H1 (cell line): Measurements from ENCODE around the gene SPRYD4. TPM values are rescaled to one million over a fixed set of nuclear protein-coding genes. Genes with fewer than 3 reads are reported as not detected.

Experiments
- CTCF ChIA-PET: fragments of 300-600 bp; sonication (Branson Sonifier 250); formaldehyde crosslinking; loops from one replicate; lab custom pipeline; 2021; ENCODE audit not compliant: partially characterized antibody; lab: Charles Lee
- POLR2A ChIA-PET: fragments of 300-600 bp; sonication (Branson Sonifier 250); formaldehyde crosslinking; loops from one replicate; lab custom pipeline; 2021; ENCODE audit warnings: inconsistent platforms; ENCODE audit not compliant: partially characterized antibody; lab: Charles Lee
- DNase-seq, 2 experiments: peaks; one replicate each; pipeline versions ENCODE4 v3.0.0 to v3.0.0-alpha.2; 2010 to 2022; ENCODE audit warnings: low spot score in 2 of 2, low read depth in 1 of 2, mixed read lengths in 1 of 2
- FAIRE-seq: peaks from 2 replicates; lab custom pipeline; 2011; peaks lifted over from hg19 to GRCh38; lab: Jason Lieb, UNC
- H2AFZ ChIP-seq: 2 replicates; pipeline ENCODE4 v1.8.1; 2012; ENCODE audit warnings: low read length, inconsistent platforms
- H2AK5ac ChIP-seq: 2 replicates; pipeline ENCODE4 v1.6.1; 2013; ENCODE audit warnings: low read depth, low read length
- H2BK120ac ChIP-seq: replicated peaks from 2 replicates; pipeline ENCODE3; 2013; ENCODE audit warnings: low read depth, low read length, inconsistent platforms
- H2BK12ac ChIP-seq: 2 replicates; pipeline ENCODE4 v1.6.1; 2013; ENCODE audit warnings: low read depth, low read length
- H2BK15ac ChIP-seq: 2 replicates; pipeline ENCODE4 v1.6.1; 2013; ENCODE audit warnings: low read length
- H2BK20ac ChIP-seq: 2 replicates; pipeline ENCODE4 v1.6.1; 2013; ENCODE audit warnings: low read length
- H2BK5ac ChIP-seq: 2 replicates; pipeline ENCODE4 v1.6.1; 2013; ENCODE audit warnings: low read depth, low read length
- H3K14ac ChIP-seq: 2 replicates; pipeline ENCODE4 v1.6.1; 2013; ENCODE audit warnings: inconsistent platforms; ENCODE audit not compliant: insufficient read length
- H3K18ac ChIP-seq: 2 replicates; pipeline ENCODE4 v1.6.1; 2013; ENCODE audit warnings: low read length; ENCODE audit errors: extremely low read depth
- H3K23ac ChIP-seq: 2 replicates; pipeline ENCODE4 v1.6.1; 2013; ENCODE audit warnings: inconsistent platforms; ENCODE audit not compliant: insufficient read length
- H3K23me2 ChIP-seq: 2 replicates; pipeline ENCODE4 v1.6.1; 2013; ENCODE audit warnings: low read depth, low read length
- H3K27ac ChIP-seq: 2 replicates; pipeline ENCODE4 v1.6.1; 2011; ENCODE audit warnings: low read depth, low read length, inconsistent platforms
- H3K27me3 ChIP-seq, 4 experiments: replicated peaks in 1 of 4; 1 replicate in 1 of 4; 2 replicates in 3 of 4; pipeline versions ENCODE4 v1.6.1 to v1.8.1; 2011 to 2013; ENCODE audit warnings: low read length in 3 of 4, mild to moderate bottlenecking in 3 of 4, inconsistent platforms in 2 of 4, mixed read lengths in 2 of 4, moderate library complexity in 1 of 4; ENCODE audit not compliant: control insufficient read depth in 3 of 4, insufficient read depth in 3 of 4; ENCODE audit errors: extremely low read depth in 1 of 4
- H3K36me3 ChIP-seq, 4 experiments: 2 replicates each; pipeline versions ENCODE4 v1.6.1 to v1.8.1; 2011 to 2013; ENCODE audit warnings: mild to moderate bottlenecking in 4 of 4, low read length in 3 of 4, moderate library complexity in 2 of 4, control low read depth in 1 of 4, inconsistent platforms in 1 of 4; ENCODE audit not compliant: insufficient read depth in 4 of 4, control insufficient read depth in 2 of 4
- H3K4ac ChIP-seq: replicated peaks from 2 replicates; pipeline ENCODE3; 2013; ENCODE audit warnings: low read length, low read depth, mixed read lengths, inconsistent platforms; ENCODE audit not compliant: insufficient read length
- H3K4me1 ChIP-seq, 4 experiments: replicated peaks in 1 of 4; 1 replicate in 1 of 4; 2 replicates in 3 of 4; pipeline versions ENCODE4 v1.6.1 to v1.8.1; 2011 to 2013; ENCODE audit warnings: low read length in 3 of 4, inconsistent platforms in 2 of 4, mixed read lengths in 1 of 4; ENCODE audit not compliant: insufficient read depth in 4 of 4, control insufficient read depth in 3 of 4
- H3K4me2 ChIP-seq, 2 experiments: 2 replicates each; pipeline versions ENCODE4 v1.6.1 to v1.8.1; 2011 to 2013; ENCODE audit warnings: low read depth in 2 of 2, low read length in 2 of 2, control low read depth in 1 of 2, inconsistent platforms in 1 of 2, mild to moderate bottlenecking in 1 of 2; ENCODE audit not compliant: insufficient read depth in 1 of 2
- H3K4me3 ChIP-seq, 4 experiments: fragments of 200-600, 300-600 bp in 1 of 4; sonication (generic), shearing (Covaris generic), sonication (Bioruptor Twin) in 1 of 4; 2 replicates each; pipeline versions ENCODE4 v1.5.1 to v1.8.1; 2011 to 2016; ENCODE audit warnings: low read length in 4 of 4, low read depth in 3 of 4, control low read depth in 2 of 4, inconsistent platforms in 2 of 4, mild to moderate bottlenecking in 2 of 4, mixed read lengths in 1 of 4, moderate library complexity in 1 of 4; ENCODE audit not compliant: insufficient read depth in 2 of 4; ENCODE audit errors: extremely low read depth in 1 of 4
- H3K56ac ChIP-seq: replicated peaks from 2 replicates; pipeline ENCODE3; 2013; ENCODE audit warnings: low read depth, mild to moderate bottlenecking, mixed read lengths, low read length, inconsistent platforms; ENCODE audit not compliant: insufficient read length
- H3K79me1 ChIP-seq: 2 replicates; pipeline ENCODE4 v1.6.1; 2013; ENCODE audit warnings: low read depth, low read length, control low read depth
- H3K79me2 ChIP-seq, 2 experiments: 2 replicates each; pipeline versions ENCODE4 v1.6.1 to v1.8.1; 2012 to 2013; ENCODE audit warnings: low read length in 2 of 2, mild to moderate bottlenecking in 2 of 2, inconsistent platforms in 1 of 2; ENCODE audit not compliant: insufficient read depth in 2 of 2, control insufficient read depth in 1 of 2
- H3K9ac ChIP-seq, 4 experiments: replicated peaks in 1 of 4; 1 replicate in 1 of 4; 2 replicates in 3 of 4; pipeline versions ENCODE4 v1.6.1 to v1.8.1; 2011 to 2013; ENCODE audit warnings: low read depth in 3 of 4, low read length in 3 of 4, control low read depth in 2 of 4, mild to moderate bottlenecking in 2 of 4, moderate library complexity in 2 of 4, inconsistent platforms in 1 of 4; ENCODE audit errors: extremely low read depth in 1 of 4
- H3K9me3 ChIP-seq, 2 experiments: 2 replicates each; pipeline versions ENCODE4 v1.6.1 to v1.8.1; 2012 to 2013; ENCODE audit warnings: mild to moderate bottlenecking in 2 of 2, moderate library complexity in 2 of 2, control low read depth in 1 of 2, inconsistent platforms in 1 of 2, low read depth in 1 of 2, low read length in 1 of 2, mixed read lengths in 1 of 2; ENCODE audit not compliant: insufficient read depth in 2 of 2
- H4K20me1 ChIP-seq, 2 experiments: replicated peaks in 1 of 2; 2 replicates each; pipeline versions ENCODE3 to v1.8.1; 2011 to 2013; ENCODE audit warnings: inconsistent platforms in 2 of 2, low read length in 2 of 2, mild to moderate bottlenecking in 1 of 2; ENCODE audit not compliant: insufficient read depth in 2 of 2, control insufficient read depth in 1 of 2
- H4K5ac ChIP-seq: 2 replicates; pipeline ENCODE4 v1.6.1; 2013; ENCODE audit warnings: low read length, low read depth, mixed read lengths, inconsistent platforms; ENCODE audit not compliant: insufficient read length
- H4K8ac ChIP-seq: 2 replicates; pipeline ENCODE4 v1.8.0; 2013; ENCODE audit warnings: mild to moderate bottlenecking, moderate library complexity, low read length, inconsistent platforms; ENCODE audit not compliant: insufficient read depth; ENCODE audit errors: extremely low read depth
- H4K91ac ChIP-seq: replicated peaks from 2 replicates; pipeline ENCODE3; 2013; ENCODE audit warnings: low read length, mixed read lengths, inconsistent platforms; ENCODE audit not compliant: insufficient read length
- HDAC2 ChIP-seq, 2 experiments: fragments of 300-600 bp in 1 of 2; sonication (generic) in 1 of 2; IDR thresholded peaks; 2 replicates each; pipeline ENCODE4 v1.6.1; 2011 to 2012; ENCODE audit warnings: low read depth in 2 of 2, low read length in 2 of 2, mild to moderate bottlenecking in 2 of 2, moderate library complexity in 2 of 2, borderline replicate concordance in 1 of 2, inconsistent platforms in 1 of 2
- KDM1A ChIP-seq: fragments of 200-600, 300-600 bp; sonication (generic); IDR thresholded peaks from 2 replicates; pipeline ENCODE4 v1.7.1; 2016; ENCODE audit warnings: mild to moderate bottlenecking, low read length, borderline replicate concordance
- WGBS, 2 experiments: shearing (Covaris generic) in 1 of 2; methylation state at CpG; one replicate each; pipeline versions ENCODE4 v1.1.6 to v1.1.7; 2013 to 2015; ENCODE audit warnings: low lambda C conversion rate in 2 of 2, mixed read lengths in 2 of 2, inconsistent platforms in 1 of 2, low coverage in 1 of 2, missing lambda C conversion rate in 1 of 2; ENCODE audit not compliant: insufficient replicate concordance in 2 of 2, insufficient coverage in 1 of 2, insufficient read length in 1 of 2; ENCODE audit errors: extremely low coverage in 1 of 2, missing lambda C conversion rate in 1 of 2; 5-methylcytosine and 5-hydroxymethylcytosine counted together
- polyA plus RNA-seq, 7 experiments: library from polyadenylated mRNA; depleted of rRNA in 3 of 7; stranded (reverse) in 5 of 7; unstranded in 2 of 7; fragments of >200 nt in 5 of 7; fragments of 200-250 nt in 2 of 7; gene quantifications; 1 replicate in 5 of 7; 2 replicates in 1 of 7; 4 replicates in 1 of 7; pipeline versions ENCODE4 v1.2.1 to v1.2.3, GENCODE V29; 2011 to 2013; ENCODE audit warnings: missing spikeins in 2 of 7, mixed read lengths in 2 of 7
- total RNA-seq: library from RNA; stranded (reverse); fragmentation: NEBNext Ultra II Directional; extraction: Animal tissue kit (Norgen Biotek cat#: 25700); gene quantifications from 2 replicates; pipeline ENCODE4 v1.2.1, GENCODE V29; 2021

The SPRYD4 gene
- total and polyA plus RNA-seq, 2 of the 8 experiments (the other 6 are each of a cell fraction or from before 2014, with no cell fraction given), result 4.3 to 5.3 TPM

GRCh38 chr12:56518570-56518969 is 50.2 kb downstream of the SPRYD4 start:
- ChIA-PET CTCF (interaction anchor here (0.6 to 16.9 kb wide), 6 partner anchors 8 to 937 kb away, joined by 3 to 279 read pairs (median 4); no protein-coding TSS in a partner anchor), POLR2A (no interaction called here)
- no peak for FAIRE-seq
- no peak for TF ChIP-seq HDAC2 (IDR thresholded peaks at IDR 0.05; ENCODE audit: borderline replicate concordance in 1 of 2, low read depth in 2 of 2, low read length in 2 of 2)
- no peak for TF ChIP-seq KDM1A

More at GRCh38 chr12:56518570-56518969, 50.2 kb downstream of the SPRYD4 start:
- Histone ChIP-seq H4K5ac (no peak overlapping the region), H3K4ac (no peak overlapping the region), H3K27me3 (no peaks in the 10 kb centered on the region), H2BK120ac (no peak overlapping the region), H4K20me1 (no peaks in the 10 kb centered on the region), H3K23ac (no peak overlapping the region), H2BK12ac (no peak overlapping the region), H2BK20ac (no peak overlapping the region), H3K4me2 (no peak overlapping the region), H3K4me1 (peaks cover 0 to 2% (median under 1%) of the 10 kb centered on the region in 4 experiments; a peak in 4 of 7 replicates), H2BK5ac (no peak overlapping the region), H3K9me3 (no peaks in the 10 kb centered on the region), H4K8ac (no peak overlapping the region), H3K9ac (no peak overlapping the region), H2AFZ (0 out of 2 replicates have a peak overlapping the region, but pooled peaks have one; percentile 0), H3K23me2 (peaks cover 5% of the 10 kb centered on the region; the same call in 1 of the 2 replicates), H2BK15ac (no peak overlapping the region), H3K56ac (no peak overlapping the region), H3K14ac (no peak overlapping the region), H3K79me1 (no peaks in the 10 kb centered on the region), H3K36me3 (no peaks in the 10 kb centered on the region), H4K91ac (no peak overlapping the region), H2AK5ac (no peak overlapping the region), H3K79me2 (peaks cover 0 to 6% of the 10 kb centered on the region in 2 experiments; a peak in 2 of 4 replicates), H3K27ac (no peak overlapping the region), H3K18ac (no peak overlapping the region), H3K4me3 (no peak overlapping the region)
- DNase-seq, result no peak
- 87% methylated on average over 2 of the region's 2 CpGs; no CpG with 5 or more reads in 1 of the 2 experiments for WGBS, 2 experiments
